Activated CD4-positive, alpha-beta T cell treated with anti-CD3 and anti-CD28 coated beads for 1 hour (primary cell): ENCODE measurements around the gene DNAH9.
"Not testable (repeated sequence)": the region's sequence is repeated elsewhere in the genome, so short reads cannot be mapped to it uniquely, and the experiment has no call there.

Experiments used
- DNase-seq: peaks from one replicate; pipeline ENCODE4 v3.0.0-alpha.2; 2020

The DNAH9 gene

GRCh38 chr17:11925262-11926021 is 327.2 kb downstream of the DNAH9 start:
- DNase-seq: no peak

- DNase-seq: no peak
Observed at GRCh38 chr17:11928436-11928835, 330.2 kb downstream of the DNAH9 start.

GRCh38 chr17:11932337-11932898 is 334.1 kb downstream of the DNAH9 start:
- DNase-seq: no peak

GRCh38 chr17:11935734-11936406 is 337.6 kb downstream of the DNAH9 start:
- DNase-seq: no peak

- DNase-seq: no peak
Observed at GRCh38 chr17:11940904-11941303, 342.6 kb downstream of the DNAH9 start.

GRCh38 chr17:11943086-11943485 is 344.8 kb downstream of the DNAH9 start:
- not testable (repeated sequence) for DNase-seq

- no peak for DNase-seq
Observed at GRCh38 chr17:11943759-11944347, 345.6 kb downstream of the DNAH9 start.

- DNase-seq: no peak
Observed at GRCh38 chr17:11944587-11944986, 346.3 kb downstream of the DNAH9 start.

- DNase-seq: no peak
Observed at GRCh38 chr17:11948789-11949188, 350.5 kb downstream of the DNAH9 start.

GRCh38 chr17:11949571-11949970 is 351.3 kb downstream of the DNAH9 start:
- DNase-seq: not testable (repeated sequence)

- DNase-seq: no peak
Observed at GRCh38 chr17:11950771-11951519, 352.7 kb downstream of the DNAH9 start.

- DNase-seq: no peak
Observed at GRCh38 chr17:11952610-11953009, 354.3 kb downstream of the DNAH9 start.

GRCh38 chr17:11953924-11954323 is 355.7 kb downstream of the DNAH9 start:
- DNase-seq: no peak

GRCh38 chr17:11954936-11955335 is 356.7 kb downstream of the DNAH9 start:
- no peak for DNase-seq

GRCh38 chr17:11969565-11969964 is 371.3 kb downstream of the DNAH9 start:
- no peak for DNase-seq

- DNase-seq: not testable (repeated sequence)
Observed at GRCh38 chr17:11972741-11973140, 374.5 kb downstream of the DNAH9 start.

- DNase-seq: no peak
Observed at GRCh38 chr17:11979795-11980194, 381.5 kb downstream of the DNAH9 start.

GRCh38 chr17:11980813-11981212 is 382.5 kb downstream of the DNAH9 start:
- no peak for DNase-seq

GRCh38 chr17:11981862-11982261 is 383.6 kb downstream of the DNAH9 start:
- no peak for DNase-seq

GRCh38 chr17:11986179-11986941 is 388.1 kb downstream of the DNAH9 start:
- no peak for DNase-seq

GRCh38 chr17:11986942-11987329 is 388.7 kb downstream of the DNAH9 start:
- no peak for DNase-seq

- no peak for DNase-seq
Observed at GRCh38 chr17:11990363-11990983, 392.2 kb downstream of the DNAH9 start.
